ENCODE measurements around the gene ENTPD8.
A peak's percentile ranks its signal among the peaks of the same experiment; 100 is the strongest.

Gene ENTPD8

GRCh38 chr9:137426018-137426681, 15.0 kb downstream of the ENTPD8 start:
- no peak for ATAC-seq
- TF ChIP-seq ZFP3 (CRISPR knock-in tag; IDR thresholded peaks at IDR 0.05) (no peak), ARNTL (CRISPR knock-in tag; IDR thresholded peaks at IDR 0.05; ENCODE audit: borderline replicate concordance, low read depth) (no peak), CSDC2 (CRISPR knock-in tag; IDR thresholded peaks at IDR 0.05) (no peak), PPARA (CRISPR knock-in tag; IDR thresholded peaks at IDR 0.05; ENCODE audit: borderline replicate concordance) (no peak), ESRRG (CRISPR knock-in tag; IDR thresholded peaks at IDR 0.05) (no peak), CSRNP3 (CRISPR knock-in tag; IDR thresholded peaks at IDR 0.05) (no peak), TOX (CRISPR knock-in tag; IDR thresholded peaks at IDR 0.05; ENCODE audit: borderline replicate concordance) (no peak), TSHZ2 (CRISPR knock-in tag; IDR thresholded peaks at IDR 0.05) (no peak), GLIS3 (CRISPR knock-in tag; IDR thresholded peaks at IDR 0.05) (no peak), ZNF70 (CRISPR knock-in tag; IDR thresholded peaks at IDR 0.05) (no peak), OSR1 (CRISPR knock-in tag; IDR thresholded peaks at IDR 0.05) (no peak), PATZ1 (CRISPR knock-in tag; IDR thresholded peaks at IDR 0.05; ENCODE audit: borderline replicate concordance) (no peak), POU6F1 (CRISPR knock-in tag; IDR thresholded peaks at IDR 0.05; ENCODE audit: borderline replicate concordance, low read depth) (no peak), ISL1 (CRISPR knock-in tag; IDR thresholded peaks at IDR 0.05) (no peak), SNAI2 (CRISPR knock-in tag; IDR thresholded peaks at IDR 0.05) (no peak), ZFP30 (CRISPR knock-in tag; IDR thresholded peaks at IDR 0.05) (no peak), CREB5 (CRISPR knock-in tag; IDR thresholded peaks at IDR 0.05; ENCODE audit: low read depth) (no peak), ZNF8 (CRISPR knock-in tag; IDR thresholded peaks at IDR 0.05) (no peak), ZNF565 (CRISPR knock-in tag; conservative IDR thresholded peaks at IDR 0.05; ENCODE audit: low read depth) (no peak), RARB (CRISPR knock-in tag; IDR thresholded peaks at IDR 0.05) (no peak)

GRCh38 chr9:137423514-137424291, 17.5 kb downstream of the ENTPD8 start:
- ATAC-seq: peak; percentile 15; the same call in 2 of the 3 replicates
- TF ChIP-seq OSR1 (CRISPR knock-in tag; IDR thresholded peaks at IDR 0.05) (no peak), ZFP30 (CRISPR knock-in tag; IDR thresholded peaks at IDR 0.05) (no peak), ZNF70 (CRISPR knock-in tag; IDR thresholded peaks at IDR 0.05) (no peak), TSHZ2 (CRISPR knock-in tag; IDR thresholded peaks at IDR 0.05) (no peak), POU6F1 (CRISPR knock-in tag; IDR thresholded peaks at IDR 0.05; ENCODE audit: borderline replicate concordance, low read depth) (no peak), ZNF565 (CRISPR knock-in tag; conservative IDR thresholded peaks at IDR 0.05; ENCODE audit: low read depth) (no peak), SNAI2 (CRISPR knock-in tag; IDR thresholded peaks at IDR 0.05) (no peak), RARB (CRISPR knock-in tag; IDR thresholded peaks at IDR 0.05) (no peak), ZC3H10 (CRISPR knock-in tag; IDR thresholded peaks at IDR 0.05) (no peak), ARNTL (CRISPR knock-in tag; IDR thresholded peaks at IDR 0.05; ENCODE audit: borderline replicate concordance, low read depth) (no peak), TOX (CRISPR knock-in tag; IDR thresholded peaks at IDR 0.05; ENCODE audit: borderline replicate concordance) (no peak), ZNF8 (CRISPR knock-in tag; IDR thresholded peaks at IDR 0.05) (no peak), CSRNP3 (CRISPR knock-in tag; IDR thresholded peaks at IDR 0.05) (no peak)

Measured in SK-N-SH treated with all-trans-retinoic acid at 6 μM for 48 hours (cell line).